A673 (cell line): Measurements from ENCODE around the gene PACS2.

Experiments used
- CTCF ChIP-seq: fragments of 300-800, 200-600 bp; sonication (generic); conservative IDR thresholded peaks from 2 replicates; pipeline ENCODE4 v1.5.1; 2017; ENCODE audit warnings: low read depth, mild to moderate bottlenecking, antibody characterized with exemption, low read length, moderate library complexity, mixed read lengths
- EZH2 ChIP-seq: fragments of 200-600 bp; sonication (generic); IDR thresholded peaks from 2 replicates; pipeline ENCODE4 v1.6.1; 2017; ENCODE audit warnings: borderline replicate concordance, low read depth, mild to moderate bottlenecking, mixed read lengths, antibody characterized with exemption, low read length; ENCODE audit not compliant: poor library complexity, severe bottlenecking

- TF ChIP-seq EZH2 = no peak
- TF ChIP-seq CTCF = no peak
Observed at GRCh38 chr14:105412771-105413543, 98.4 kb downstream of the PACS2 start.
